Raji (cell line): ENCODE results near the gene SESTD1.
A peak's percentile ranks its signal among the peaks of the same experiment; 100 is the strongest.

Experiments
- POLR2A ChIP-seq: IDR thresholded peaks from 2 replicates; pipeline ENCODE4 v1.6.1; 2011; ENCODE audit warnings: low read depth, low read length, control low read depth; ENCODE audit not compliant: insufficient read depth

The SESTD1 gene

GRCh38 chr2:179129574-179130238, 134.9 kb downstream of the SESTD1 start:
- no peak for TF ChIP-seq POLR2A

GRCh38 chr2:179125404-179125803, 139.2 kb downstream of the SESTD1 start:
- TF ChIP-seq POLR2A: no peak

GRCh38 chr2:179124282-179124681, 140.3 kb downstream of the SESTD1 start:
- no peak for TF ChIP-seq POLR2A

GRCh38 chr2:179123272-179123662, 141.4 kb downstream of the SESTD1 start:
- TF ChIP-seq POLR2A: no peak

- TF ChIP-seq POLR2A: no peak
These were observed 156.9 kb downstream of the SESTD1 start for GRCh38 chr2:179107737-179108136.

GRCh38 chr2:179106676-179107428, 157.8 kb downstream of the SESTD1 start:
- no peak for TF ChIP-seq POLR2A

- no peak for TF ChIP-seq POLR2A
These were observed 158.3 kb downstream of the SESTD1 start for GRCh38 chr2:179106342-179106675.

GRCh38 chr2:179104736-179105135, 159.9 kb downstream of the SESTD1 start:
- TF ChIP-seq POLR2A: no peak

- no peak for TF ChIP-seq POLR2A
These were observed 166.4 kb downstream of the SESTD1 start for GRCh38 chr2:179098080-179098689.

- no peak for TF ChIP-seq POLR2A
These were observed 167.5 kb downstream of the SESTD1 start for GRCh38 chr2:179097131-179097530.

- TF ChIP-seq POLR2A: 0 out of 2 replicates have a peak, but pooled peaks have one; percentile 32
These were observed 168.5 kb downstream of the SESTD1 start for GRCh38 chr2:179096090-179096489.

GRCh38 chr2:179082697-179083096, 181.9 kb downstream of the SESTD1 start:
- TF ChIP-seq POLR2A: no peak

GRCh38 chr2:179081954-179082353, 182.7 kb downstream of the SESTD1 start:
- TF ChIP-seq POLR2A: no peak

GRCh38 chr2:179072527-179072926, 192.1 kb downstream of the SESTD1 start:
- TF ChIP-seq POLR2A: no peak

- TF ChIP-seq POLR2A: no peak
These were observed 192.7 kb downstream of the SESTD1 start for GRCh38 chr2:179071810-179072355.

GRCh38 chr2:179070895-179071294, 193.7 kb downstream of the SESTD1 start:
- no peak for TF ChIP-seq POLR2A
